ENCODE data around the gene HOXC6.
A peak's percentile ranks its signal among the peaks of the same experiment; 100 is the strongest.
"Not testable (repeated sequence)": the region's sequence is repeated elsewhere in the genome, so short reads cannot be mapped to it uniquely, and the experiment has no call there.

Gene HOXC6

DNA sequence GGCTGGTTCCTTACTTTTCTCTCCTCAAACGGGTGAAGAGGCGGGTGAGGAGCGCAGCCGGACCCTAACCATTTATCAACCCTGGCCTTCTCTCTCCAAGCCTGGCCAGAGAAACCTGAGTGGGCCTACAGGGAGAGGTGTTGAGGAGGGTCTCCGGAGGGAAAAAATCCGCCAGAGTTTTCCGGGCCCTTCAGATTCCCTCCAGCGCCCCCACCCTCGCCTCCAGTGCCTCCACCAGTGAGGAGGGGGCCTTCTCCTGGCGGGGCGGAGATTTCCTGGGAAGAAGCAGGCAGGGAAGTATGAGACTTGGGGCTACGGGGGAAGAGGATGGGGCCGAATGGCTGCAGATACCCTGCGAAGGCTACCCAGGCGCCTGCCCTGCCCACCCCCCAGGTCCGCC lies 3.2 kb downstream of the HOXC6 start:
- no peak for DNase-seq

DNA sequence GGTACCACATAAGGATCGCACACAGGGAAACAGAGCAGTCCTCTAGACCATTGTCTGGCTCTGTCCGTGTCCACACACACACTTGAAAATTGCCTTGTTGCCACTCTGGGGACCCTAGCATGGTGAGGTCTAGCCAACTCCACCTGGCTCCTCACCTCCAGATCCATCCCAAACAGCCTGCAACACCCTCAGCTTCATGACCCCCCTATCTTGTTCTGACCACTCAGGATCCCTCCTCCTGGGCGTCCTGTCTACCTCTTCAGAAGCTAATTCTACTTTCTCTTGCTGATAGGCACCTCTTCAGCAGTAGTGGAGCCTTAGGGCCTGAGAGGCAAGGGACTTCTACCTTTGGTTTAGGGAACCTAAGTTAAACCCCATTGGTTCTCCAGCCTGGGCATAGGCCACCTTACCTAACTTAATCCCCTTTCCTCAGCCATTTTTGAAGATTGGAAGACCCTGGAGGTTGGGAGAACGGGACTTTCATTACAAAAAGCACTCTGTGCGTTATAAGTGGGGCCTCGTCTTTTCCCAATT lies 3.9 kb downstream of the HOXC6 start:
- no peak for DNase-seq

DNA sequence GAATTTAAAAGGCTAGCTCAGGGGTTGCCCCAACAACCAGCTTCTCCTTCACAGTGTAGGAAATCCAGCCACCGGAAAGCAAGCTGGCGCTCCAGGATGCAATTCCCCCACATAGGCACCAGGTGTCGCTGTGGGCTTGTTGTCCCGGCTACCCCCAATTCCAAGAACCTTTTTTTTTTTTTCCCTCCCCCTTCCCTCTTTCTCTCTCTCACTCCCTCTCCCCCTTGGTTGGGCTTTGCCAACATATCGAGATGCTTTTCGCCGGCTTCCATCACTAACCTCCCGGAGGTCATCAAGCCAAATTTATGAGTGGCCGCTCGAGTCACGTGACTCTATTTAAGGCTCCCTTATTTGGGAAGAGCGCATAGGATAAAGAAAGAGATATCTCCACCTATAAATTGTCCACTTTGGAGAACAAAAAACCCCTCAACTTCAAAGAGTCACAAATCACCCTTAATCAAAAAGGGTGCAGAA lies 4.4 kb downstream of the HOXC6 start, which contains the start of gene HOXC5:
TSS of gene HOXC5 (plus strand) at position 424 of the 474 bp plus-strand sequence. CDS start 73 bp downstream, outside the sequence.
- peak; percentile 52 for DNase-seq

DNA sequence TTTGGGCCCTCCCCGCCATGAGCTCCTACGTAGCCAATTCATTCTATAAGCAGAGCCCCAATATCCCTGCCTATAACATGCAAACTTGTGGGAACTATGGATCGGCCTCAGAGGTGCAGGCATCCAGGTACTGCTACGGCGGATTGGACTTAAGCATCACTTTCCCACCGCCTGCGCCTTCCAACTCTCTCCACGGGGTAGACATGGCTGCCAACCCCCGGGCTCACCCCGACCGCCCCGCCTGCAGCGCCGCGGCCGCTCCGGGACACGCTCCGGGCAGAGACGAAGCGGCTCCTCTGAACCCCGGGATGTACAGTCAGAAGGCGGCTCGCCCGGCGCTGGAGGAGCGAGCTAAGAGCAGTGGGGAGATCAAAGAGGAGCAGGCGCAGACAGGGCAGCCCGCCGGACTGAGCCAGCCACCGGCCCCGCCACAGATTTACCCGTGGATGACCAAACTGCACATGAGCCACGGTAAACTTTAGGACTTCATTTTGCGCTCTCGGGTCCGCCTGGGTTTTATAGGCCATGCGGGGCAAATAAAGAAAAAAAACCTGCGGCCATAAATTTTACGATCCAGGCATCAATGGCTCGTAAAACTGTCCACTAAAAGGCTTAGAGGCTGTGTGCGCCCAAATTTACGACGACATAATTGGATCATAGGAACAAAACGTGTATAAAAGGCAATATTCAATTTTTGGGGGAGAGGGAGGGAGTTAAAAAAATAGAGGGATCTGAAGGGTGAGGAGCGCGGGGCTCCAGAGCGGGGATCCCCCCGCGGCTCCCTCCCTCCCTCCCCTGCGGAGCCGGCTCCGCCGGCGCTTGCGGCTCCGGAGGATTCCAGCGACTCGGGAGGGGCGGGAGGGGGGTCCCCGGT lies 5.1 kb downstream of the HOXC6 start:
- peak; percentile 10 for DNase-seq

DNA sequence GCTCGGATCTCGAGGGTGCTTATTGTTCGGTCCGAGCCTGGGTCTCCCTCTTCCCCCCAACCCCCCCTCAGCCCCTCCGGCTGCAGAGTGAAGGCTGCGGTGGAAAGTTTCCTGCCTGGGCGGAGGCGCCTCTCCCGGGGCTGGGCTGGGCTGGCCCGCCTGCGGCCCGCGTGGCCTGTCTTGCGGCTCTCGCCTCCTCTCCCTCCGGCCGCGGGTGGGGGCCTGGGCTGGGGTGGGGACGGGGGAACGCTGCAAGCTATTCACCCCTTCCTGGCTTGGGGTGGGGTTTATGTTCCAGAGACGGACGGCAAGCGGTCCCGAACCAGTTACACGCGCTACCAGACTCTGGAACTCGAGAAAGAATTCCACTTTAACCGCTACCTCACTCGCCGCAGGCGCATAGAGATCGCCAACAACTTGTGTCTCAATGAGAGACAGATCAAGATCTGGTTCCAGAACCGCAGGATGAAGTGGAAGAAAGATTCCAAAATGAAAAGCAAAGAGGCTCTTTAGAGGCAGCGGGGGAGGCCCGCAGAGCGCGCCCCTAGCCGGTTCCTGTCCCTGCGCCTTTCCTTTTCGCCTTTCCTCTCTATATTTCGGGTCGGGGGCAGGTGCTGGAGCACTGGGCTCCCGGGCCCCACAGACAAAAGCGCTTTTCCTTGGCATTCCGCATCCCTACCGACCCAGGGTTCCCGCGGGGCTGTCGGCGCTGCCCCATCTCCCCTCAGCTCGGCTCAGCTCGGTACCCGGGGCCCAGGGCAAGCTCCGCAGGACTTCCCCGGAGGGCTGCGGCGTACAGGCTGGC lies 5.9 kb downstream of the HOXC6 start:
- DNase-seq, result no peak

DNA sequence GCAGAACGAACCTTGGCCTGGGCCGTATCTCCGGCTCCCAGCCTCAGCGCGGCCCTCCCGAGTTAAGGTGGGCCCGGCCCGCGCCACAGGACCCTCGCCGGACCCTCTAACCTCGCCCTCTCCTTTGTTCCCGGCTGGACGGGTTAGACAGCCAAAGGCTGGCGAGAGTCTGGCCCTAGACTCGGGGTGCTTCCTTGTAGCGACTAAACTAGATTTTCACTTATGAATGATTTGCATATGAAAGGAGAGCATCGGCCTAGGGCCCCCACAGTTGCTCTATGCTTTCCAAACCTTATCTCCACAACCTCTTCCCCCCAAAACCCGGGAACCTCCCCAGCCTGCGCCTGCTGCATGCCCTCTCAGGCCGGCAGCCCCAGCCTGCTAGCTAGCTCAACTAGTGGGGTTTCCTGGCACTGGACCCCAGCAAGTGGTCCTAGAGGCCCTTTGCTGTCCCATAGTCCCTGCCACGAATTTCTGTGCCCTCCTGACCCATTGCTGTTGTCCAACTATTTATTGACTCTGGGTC lies 6.6 kb downstream of the HOXC6 start:
- no peak for DNase-seq

DNA sequence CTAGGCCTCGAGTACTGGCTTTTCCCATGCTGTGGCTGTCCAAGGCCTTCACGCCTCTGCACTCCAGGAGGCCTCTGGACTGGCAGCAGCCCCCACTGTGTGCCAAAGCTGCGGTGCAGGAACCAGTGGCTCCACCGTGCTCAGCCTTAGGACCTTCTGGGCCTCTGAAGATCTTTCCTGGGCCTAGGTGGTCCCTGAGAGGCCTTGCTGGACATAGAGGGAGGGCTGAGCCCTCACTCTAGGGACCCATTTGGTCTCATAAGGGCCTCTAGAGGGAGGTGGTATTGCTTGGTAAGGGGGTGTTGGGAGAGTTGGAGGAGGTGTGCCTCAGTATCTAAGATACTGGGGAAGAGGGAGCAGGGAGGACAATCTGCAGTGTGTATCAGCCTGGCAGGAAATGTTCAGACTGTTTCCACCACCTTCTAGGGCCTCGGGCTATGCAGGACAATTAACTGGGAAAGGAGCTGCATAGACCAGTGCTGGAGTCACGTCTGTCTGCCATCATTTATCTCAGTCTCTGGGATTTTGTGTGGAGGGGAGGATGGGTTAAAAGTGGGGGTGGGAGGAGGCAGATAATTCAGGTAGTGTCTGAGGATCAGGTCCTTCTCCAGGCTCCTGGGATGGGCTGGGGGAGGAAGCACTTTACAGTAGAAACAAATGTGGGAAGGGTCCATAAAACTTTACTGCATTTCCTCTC lies 7.5 kb downstream of the HOXC6 start:
- DNase-seq, result no peak

DNA sequence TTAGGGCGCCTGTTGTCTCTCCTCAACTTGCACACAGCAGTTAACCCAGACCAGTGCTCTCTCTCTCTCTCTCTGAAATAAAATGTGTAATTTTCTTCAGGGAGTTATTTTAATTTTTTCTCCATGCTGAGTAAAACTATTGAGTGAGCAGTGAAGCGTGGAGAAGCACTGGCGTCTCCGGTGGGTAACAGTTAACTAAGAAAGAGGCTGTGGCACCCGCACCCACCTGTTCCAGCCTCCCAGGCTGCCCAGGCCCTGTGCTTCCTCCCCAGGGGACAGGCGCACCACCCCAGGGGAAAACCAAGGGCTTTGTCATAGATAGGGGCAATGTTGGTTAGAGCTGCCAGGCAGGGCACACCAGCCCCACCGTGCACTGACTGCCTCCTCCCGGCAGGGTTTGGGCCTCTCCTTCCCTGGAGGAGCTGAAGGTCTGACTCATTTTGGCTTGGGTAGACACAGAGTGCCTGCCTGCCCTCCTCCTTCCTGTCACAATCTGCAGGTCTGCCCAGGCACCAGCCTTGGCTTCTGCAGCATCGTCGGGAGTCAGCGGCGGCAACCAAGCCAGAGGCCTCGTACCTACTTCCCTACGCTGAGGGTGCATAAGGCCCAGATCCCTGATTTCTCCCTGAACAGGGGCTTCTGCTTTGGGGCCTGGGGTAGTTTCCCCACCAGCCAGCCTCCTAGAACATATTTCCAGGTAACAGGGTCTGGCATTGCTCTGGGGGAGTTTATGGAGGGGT lies 8.6 kb downstream of the HOXC6 start:
- DNase-seq, result no peak

DNA sequence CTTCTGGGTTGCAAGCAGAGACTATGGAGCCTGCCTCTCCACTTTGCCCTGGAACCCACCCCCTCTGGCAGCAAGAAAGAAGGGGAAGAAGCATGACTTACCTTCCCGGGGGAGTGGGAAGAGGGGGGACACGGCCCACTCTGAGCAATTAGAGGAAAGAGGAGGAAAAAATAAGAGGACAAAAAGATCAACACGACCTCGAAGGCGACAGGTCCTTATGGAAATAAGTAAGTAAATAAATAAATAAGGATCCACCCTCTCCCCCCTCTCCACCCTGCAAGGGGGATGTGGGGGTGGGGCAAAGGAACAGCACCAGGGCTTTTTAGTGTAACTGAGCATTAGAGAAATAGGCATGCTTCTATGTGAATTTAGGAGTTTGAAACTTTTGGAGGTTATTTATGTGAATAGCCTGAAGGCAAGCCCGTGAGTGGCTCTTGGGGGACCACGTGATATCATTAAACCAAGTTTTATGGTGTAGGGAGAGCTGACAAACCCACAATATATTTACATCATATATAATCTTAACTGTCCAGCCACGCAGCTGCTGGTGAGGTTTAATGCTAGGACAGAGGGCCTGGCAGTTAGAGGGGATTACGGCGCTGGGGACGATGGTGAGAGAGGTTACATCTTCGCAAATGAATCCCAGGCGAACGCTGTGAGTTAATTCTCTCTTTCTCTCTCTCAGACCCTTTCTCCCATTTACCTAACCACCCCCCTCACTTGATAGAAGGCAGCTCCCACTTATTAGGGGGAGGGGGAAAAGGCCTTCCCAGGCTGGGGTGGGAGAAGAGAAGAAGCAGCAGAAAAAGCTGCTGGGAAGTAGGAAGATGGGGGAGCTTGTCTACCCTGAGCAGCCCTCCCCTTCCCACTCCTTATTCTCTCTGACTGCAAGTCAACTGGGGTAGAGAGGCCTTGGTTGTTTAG lies 9.4 kb downstream of the HOXC6 start:
- no peak for DNase-seq

DNA sequence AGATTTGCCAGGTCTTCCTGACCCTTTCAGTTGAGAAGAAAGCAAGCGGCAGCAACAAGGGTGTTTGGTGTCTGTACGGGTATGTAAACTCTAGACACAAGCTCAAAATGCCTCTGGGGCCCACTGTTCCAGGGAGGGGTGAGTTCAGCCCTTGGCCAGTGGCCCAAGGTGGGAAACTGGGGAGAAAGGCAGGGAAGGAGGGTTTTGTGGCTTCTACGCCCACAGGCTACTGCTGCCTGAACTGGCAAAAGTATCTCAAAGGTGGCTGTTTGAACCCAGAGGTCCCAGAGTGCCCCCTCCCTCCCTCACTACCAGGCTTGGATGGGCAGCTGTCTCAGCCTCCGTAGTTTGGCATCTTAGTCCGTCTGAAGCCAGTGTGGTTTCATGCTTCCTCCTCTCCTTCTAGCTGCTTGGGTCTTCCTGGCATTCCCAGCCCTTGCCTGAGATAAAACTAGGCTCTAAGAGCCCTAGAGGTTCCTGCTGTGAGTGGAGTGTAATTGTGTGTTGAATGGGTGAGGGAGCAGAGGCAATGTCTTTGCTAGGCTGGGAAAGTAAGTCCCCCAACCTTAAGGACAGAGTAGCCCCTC lies 10.1 kb downstream of the HOXC6 start:
- DNase-seq, result no peak

DNA sequence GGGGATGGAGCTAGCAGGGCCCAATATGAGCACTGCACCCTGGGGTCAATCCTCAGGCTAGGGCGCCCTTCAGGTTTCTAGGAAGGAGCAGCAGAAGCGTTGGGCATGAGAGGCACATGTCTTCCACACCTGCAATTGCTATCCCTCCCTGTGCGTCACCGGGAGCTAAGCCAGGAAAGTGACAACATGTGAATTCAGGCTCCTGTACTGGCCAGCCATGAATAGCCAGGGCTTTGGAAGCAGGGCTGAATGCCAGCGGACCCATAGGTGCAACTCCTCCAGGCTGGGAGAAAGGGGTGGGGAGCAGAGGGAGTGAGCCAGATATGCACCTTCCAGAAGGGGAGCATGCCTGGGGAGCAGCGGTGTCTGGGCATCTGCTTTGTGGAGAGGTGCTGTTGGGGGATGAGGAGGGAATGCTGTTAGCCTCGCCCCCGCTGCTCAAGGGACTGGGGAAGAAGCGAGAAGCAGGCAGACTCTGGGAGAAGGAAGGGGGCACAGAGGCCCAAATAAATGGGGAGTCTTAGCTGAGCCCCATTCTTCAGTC lies 10.7 kb downstream of the HOXC6 start:
- DNase-seq, result no peak

DNA sequence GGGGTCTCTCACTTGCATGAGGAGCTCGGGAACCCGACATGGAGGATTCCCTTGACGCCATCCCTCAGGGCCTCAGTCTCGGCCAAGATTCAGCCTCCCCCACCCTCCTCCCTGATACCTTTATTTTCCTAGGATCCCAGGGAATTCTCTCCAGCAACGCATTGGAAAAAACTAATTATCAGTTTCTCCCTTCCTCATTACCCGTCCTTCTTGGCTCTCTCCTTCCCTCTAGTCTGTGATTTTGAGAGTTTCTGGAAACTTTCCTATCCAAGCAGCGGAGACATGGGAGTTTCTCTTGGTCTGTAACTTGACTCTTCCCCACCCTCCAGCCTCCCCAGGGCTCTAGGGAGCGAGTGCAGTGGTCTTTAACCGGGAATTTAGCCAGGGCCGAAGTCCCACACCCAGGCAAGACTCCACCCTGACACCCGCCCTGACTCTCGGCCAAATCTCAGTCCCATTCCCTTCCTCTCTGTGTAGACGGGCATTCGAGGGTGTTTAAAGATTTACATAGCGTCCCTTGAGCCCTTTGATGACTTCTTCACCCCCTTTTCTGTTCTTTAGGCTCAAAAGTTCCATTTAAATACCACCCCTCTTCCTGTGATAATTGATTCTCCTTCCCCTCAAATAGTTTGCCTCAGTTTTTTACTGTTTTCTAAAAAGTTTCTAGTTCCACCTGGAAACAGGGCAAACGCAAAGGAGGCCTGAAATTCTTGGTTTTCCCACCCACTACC lies 11.3 kb downstream of the HOXC6 start:
- no peak for DNase-seq

DNA sequence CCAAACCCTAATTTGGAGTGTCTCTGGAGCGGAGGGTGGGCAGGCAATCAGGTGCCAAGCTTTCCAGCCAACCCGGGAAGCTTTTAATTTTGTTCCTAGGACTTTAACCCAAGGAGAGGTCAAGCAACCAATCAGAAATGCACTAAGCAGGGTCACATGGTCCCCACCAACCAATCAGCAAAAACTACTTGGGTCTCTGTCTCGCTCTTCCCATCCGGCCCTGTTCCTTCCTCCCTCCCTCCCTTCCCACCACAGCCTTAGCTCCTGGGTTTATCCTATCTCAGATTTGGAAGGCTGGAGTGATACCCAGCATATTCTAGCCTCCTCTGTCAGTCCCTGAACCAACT lies 11.9 kb downstream of the HOXC6 start:
- DNase-seq, result no peak

DNA sequence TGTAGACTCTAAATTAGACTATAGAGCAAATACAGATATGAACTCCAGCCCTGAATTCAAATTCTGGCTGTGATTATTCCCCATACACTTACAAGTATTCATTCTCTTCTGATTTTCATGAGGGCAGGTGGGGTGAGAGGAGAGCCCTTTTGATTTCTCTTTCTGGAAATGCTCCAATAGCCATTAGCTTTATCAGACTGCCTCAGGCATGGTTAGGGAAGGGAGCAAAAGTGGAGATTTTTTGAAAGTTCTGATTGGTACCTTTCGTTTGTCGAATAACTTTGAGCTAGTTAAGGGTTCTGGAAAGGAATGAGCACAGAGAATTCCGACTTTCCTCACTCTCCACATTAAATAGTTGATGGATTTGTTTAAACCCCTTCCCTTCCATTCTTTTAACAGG lies 12.4 kb downstream of the HOXC6 start:
- no peak for DNase-seq

DNA sequence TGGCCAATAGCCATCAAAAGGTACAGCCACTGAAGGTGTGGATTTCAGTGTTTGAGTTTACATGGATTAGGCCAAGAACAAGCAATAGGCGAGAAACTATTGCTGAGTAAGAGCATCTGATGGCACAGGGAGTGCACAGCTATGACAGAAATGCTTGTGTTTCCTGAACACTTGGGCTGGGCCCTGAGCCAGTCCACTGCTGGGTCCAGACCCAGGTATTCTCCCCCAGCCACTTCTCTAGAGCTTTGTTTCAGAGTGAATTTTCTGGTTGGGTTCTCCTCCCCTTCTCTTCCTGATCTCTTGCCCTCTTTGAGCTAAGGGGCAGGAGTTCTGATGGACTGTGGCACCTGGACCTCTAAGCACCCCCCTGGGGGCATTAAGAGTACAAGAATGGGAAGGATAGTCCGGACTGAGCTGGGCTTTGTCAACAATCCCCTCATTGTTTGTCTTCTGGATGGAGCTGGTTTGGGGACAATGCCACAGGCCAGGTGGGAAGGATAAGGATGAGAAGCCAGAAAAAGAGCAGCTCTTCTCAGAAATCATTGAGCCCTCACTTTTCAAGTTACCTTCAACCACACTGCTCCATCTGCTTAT lies 13.0 kb downstream of the HOXC6 start:
- DNase-seq, result no peak

DNA sequence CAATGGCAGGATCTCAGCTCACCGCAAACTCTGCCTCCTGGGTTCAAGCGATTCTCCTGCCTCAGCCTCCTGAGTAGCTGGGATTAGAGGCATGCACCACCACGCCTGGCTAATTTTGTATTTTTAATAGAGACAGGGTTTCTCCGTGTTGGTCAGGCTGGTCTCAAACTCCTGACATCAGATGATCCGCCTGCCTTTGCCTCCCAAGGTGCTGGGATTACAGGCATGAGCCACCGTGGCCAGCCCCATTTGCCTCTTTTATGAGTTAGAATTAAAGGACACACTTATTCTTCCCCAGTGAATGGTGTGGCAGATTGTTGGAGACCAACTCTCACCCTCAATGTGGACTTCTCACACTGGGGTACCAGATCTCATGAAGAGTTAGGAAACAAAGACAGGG lies 13.8 kb downstream of the HOXC6 start:
- DNase-seq, result not testable (repeated sequence)

DNA sequence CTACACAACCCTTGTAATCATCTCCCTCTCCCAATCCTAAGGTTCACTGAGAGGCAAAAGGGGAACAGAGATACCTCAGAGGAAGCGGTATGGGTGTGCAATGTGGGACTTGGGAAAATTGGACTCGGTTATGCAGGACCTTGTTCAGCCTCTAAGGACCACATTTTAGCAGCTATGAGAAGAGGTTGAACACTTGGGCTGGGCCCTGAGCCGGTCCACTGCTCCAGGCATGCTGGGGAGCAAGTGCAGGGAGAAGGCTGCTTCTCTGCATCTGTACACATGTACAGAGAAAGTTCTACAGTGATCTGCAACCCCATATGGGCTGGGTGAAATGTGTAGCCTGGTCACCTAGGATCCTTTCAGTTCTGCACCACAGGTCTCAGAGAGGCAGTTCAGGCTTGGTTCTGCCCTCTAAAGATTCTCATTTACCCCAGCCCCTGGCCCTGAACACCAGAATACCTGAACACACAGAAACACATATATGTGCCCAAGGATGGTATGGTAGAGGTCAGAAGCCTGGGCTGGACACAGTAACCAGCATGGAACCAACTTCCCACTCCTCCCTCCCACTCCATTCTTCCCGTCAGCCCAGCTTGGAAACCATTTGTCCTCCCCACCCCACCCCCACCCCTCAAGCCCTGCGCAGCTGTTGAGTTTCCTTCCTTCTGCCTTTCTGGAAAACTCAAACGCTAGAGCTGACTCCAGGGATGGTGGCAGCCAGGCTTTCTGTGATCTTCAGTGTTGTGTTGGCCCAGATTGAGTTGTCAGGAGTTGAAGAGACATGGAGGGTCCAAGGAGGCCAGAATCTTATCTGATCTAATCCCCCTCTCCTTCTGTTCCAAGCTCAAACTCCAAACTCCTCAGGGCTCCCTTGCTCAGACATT lies 15.0 kb downstream of the HOXC6 start:
- no peak for DNase-seq
